HEK293 (cell line): Measurements from ENCODE around the gene MLIP.

Experiments used
- CTCF ChIA-PET: fragments of 350-600 bp; formaldehyde crosslinking; extraction: SDS; loops from one replicate; lab custom pipeline; 2021; ENCODE audit warnings: antibody characterized with exemption; lab: Yijun Ruan, JAX
- POLR2A ChIA-PET: fragments of 300-600 bp; formaldehyde crosslinking; extraction: SDS; loops from one replicate; lab custom pipeline; 2020; ENCODE audit warnings: antibody characterized with exemption, inconsistent platforms; lab: Yijun Ruan, JAX
- H3K27ac ChIP-seq: fragments of 200-500 bp; sonication (Bioruptor generic); 2 replicates; pipeline ENCODE4 v1.5.1; 2014; ENCODE audit warnings: low read depth, low read length, control low read depth, inconsistent platforms; ENCODE audit errors: extremely low read depth
- H3K36me3 ChIP-seq, 2 experiments: fragments of 200-500 bp in 1 of 2; sonication (Bioruptor generic) in 1 of 2; 1 replicate in 1 of 2; 2 replicates in 1 of 2; pipeline ENCODE4 v1.5.1; 2014 to 2017; ENCODE audit warnings: inconsistent platforms in 2 of 2, low read length in 2 of 2; ENCODE audit not compliant: control insufficient read depth in 2 of 2, insufficient read depth in 1 of 2
- H3K4me1 ChIP-seq: fragments of 200-500 bp; sonication (Bioruptor generic); 2 replicates; pipeline ENCODE4 v1.5.1; 2014; ENCODE audit warnings: mild to moderate bottlenecking, low read length, inconsistent platforms; ENCODE audit not compliant: control insufficient read depth, insufficient read depth
- H3K4me3 ChIP-seq: 2 replicates; pipeline ENCODE4 v1.5.1; 2011; ENCODE audit warnings: low read depth, mild to moderate bottlenecking, control low read depth, low read length, moderate library complexity
- H3K9me3 ChIP-seq: fragments of 200-500 bp; sonication (Bioruptor generic); 2 replicates; pipeline ENCODE4 v1.5.1; 2014; ENCODE audit warnings: low read depth, low read length, inconsistent platforms; ENCODE audit not compliant: control insufficient read depth, insufficient read depth
- HOXD13 ChIP-seq: sonication (generic); formaldehyde crosslinking; IDR thresholded peaks from 2 replicates; pipeline ENCODE4 v1.8.0; 2022; ENCODE audit warnings: missing genetic modification reagents, borderline replicate concordance
- IKZF3 ChIP-seq: fragments of 450-650 bp; IDR thresholded peaks from 2 replicates; pipeline ENCODE4 v1.5.0; 2018; ENCODE audit warnings: missing biosample characterization, mild to moderate bottlenecking, missing genetic modification characterization, moderate library complexity
- MEIS1 ChIP-seq: sonication (generic); formaldehyde crosslinking; IDR thresholded peaks from 2 replicates; pipeline ENCODE4 v1.8.1; 2022; ENCODE audit warnings: missing genetic modification reagents, mild to moderate bottlenecking, borderline replicate concordance
- SP2 ChIP-seq: fragments of 450-650 bp; formaldehyde crosslinking; IDR thresholded peaks from 2 replicates; pipeline ENCODE4 v1.5.1; 2016; ENCODE audit warnings: missing biosample characterization, missing genetic modification characterization
- ZNF2 ChIP-seq: fragments of 450-650 bp; formaldehyde crosslinking; IDR thresholded peaks from 2 replicates; pipeline ENCODE4 v1.5.1; 2016; ENCODE audit warnings: missing biosample characterization, missing genetic modification characterization
- ZNF24 ChIP-seq: fragments of 450-650 bp; formaldehyde crosslinking; IDR thresholded peaks from 2 replicates; pipeline ENCODE4 v1.5.1; 2016; ENCODE audit warnings: missing biosample characterization, missing genetic modification characterization
- ZNF280C ChIP-seq: fragments of 450-650 bp; formaldehyde crosslinking; IDR thresholded peaks from 2 replicates; pipeline ENCODE4 v1.5.1; 2016; ENCODE audit warnings: missing biosample characterization, missing genetic modification characterization
- ZNF280D ChIP-seq: fragments of 450-650 bp; formaldehyde crosslinking; IDR thresholded peaks from 2 replicates; pipeline ENCODE4 v1.5.1; 2016; ENCODE audit warnings: missing biosample characterization, missing genetic modification characterization
- ZNF423 ChIP-seq: fragments of 450-650 bp; formaldehyde crosslinking; IDR thresholded peaks from 2 replicates; pipeline ENCODE4 v1.5.1; 2016; ENCODE audit warnings: missing biosample characterization, missing genetic modification characterization
- ZNF513 ChIP-seq: fragments of 450-650 bp; IDR thresholded peaks from 2 replicates; pipeline ENCODE4 v1.5.1; 2018; ENCODE audit warnings: missing biosample characterization, missing genetic modification characterization
- ZNF529 ChIP-seq: fragments of 450-650 bp; formaldehyde crosslinking; IDR thresholded peaks from 2 replicates; pipeline ENCODE4 v1.5.1; 2017; ENCODE audit warnings: missing genetic modification characterization, missing biosample characterization; ENCODE audit not compliant: insufficient replicate concordance
- ZNF549 ChIP-seq: fragments of 450-650 bp; IDR thresholded peaks from 2 replicates; pipeline ENCODE4 v1.5.1; 2018; ENCODE audit warnings: missing biosample characterization, missing genetic modification characterization, mild to moderate bottlenecking, inconsistent platforms, moderate library complexity
- ZNF558 ChIP-seq: fragments of 450-650 bp; formaldehyde crosslinking; IDR thresholded peaks from 2 replicates; pipeline ENCODE4 v1.5.1; 2016; ENCODE audit warnings: missing biosample characterization, missing genetic modification characterization
- ZNF560 ChIP-seq: fragments of 450-650 bp; formaldehyde crosslinking; IDR thresholded peaks from 2 replicates; pipeline ENCODE4 v1.5.1; 2017; ENCODE audit warnings: missing biosample characterization, missing genetic modification characterization, borderline replicate concordance
- ZNF596 ChIP-seq: fragments of 450-650 bp; IDR thresholded peaks from 2 replicates; pipeline ENCODE4 v1.5.0; 2018; ENCODE audit warnings: missing biosample characterization, mild to moderate bottlenecking, missing genetic modification characterization, moderate library complexity
- ZNF624 ChIP-seq: fragments of 450-650 bp; formaldehyde crosslinking; IDR thresholded peaks from 2 replicates; pipeline ENCODE4 v1.5.1; 2017; ENCODE audit warnings: missing biosample characterization, missing genetic modification characterization
- ZNF629 ChIP-seq: fragments of 450-650 bp; formaldehyde crosslinking; IDR thresholded peaks from 2 replicates; pipeline ENCODE4 v1.5.1; 2017; ENCODE audit warnings: missing biosample characterization, missing genetic modification characterization
- ZNF654 ChIP-seq: fragments of 450-650 bp; formaldehyde crosslinking; IDR thresholded peaks from 2 replicates; pipeline ENCODE4 v1.5.1; 2016; ENCODE audit warnings: low read depth, missing biosample characterization, missing genetic modification characterization
- ZNF664 ChIP-seq: fragments of 450-650 bp; formaldehyde crosslinking; IDR thresholded peaks from 2 replicates; pipeline ENCODE4 v1.5.1; 2016; ENCODE audit warnings: missing biosample characterization, missing genetic modification characterization
- ZNF692 ChIP-seq: fragments of 450-650 bp; formaldehyde crosslinking; IDR thresholded peaks from 2 replicates; pipeline ENCODE4 v1.5.1; 2016; ENCODE audit warnings: missing biosample characterization, missing genetic modification characterization

MLIP gene

GRCh38 chr6:54294965-54295532 lies 183.8 kb downstream of the MLIP start:
- POLR2A ChIA-PET, result no interaction called here
- H3K36me3 ChIP-seq, result no peaks in the 10 kb centered on the region
- H3K4me3 ChIP-seq, result no peak overlapping the region
- no peak overlapping the region for H3K27ac ChIP-seq
- CTCF ChIA-PET, result interaction anchor here (0.7 kb wide), 1 partner anchor 207 kb away, joined by 3 read pairs; no protein-coding TSS in a partner anchor
- H3K4me1 ChIP-seq, result no peaks in the 10 kb centered on the region
- TF ChIP-seq ZNF654 (tag by site-specific recombination) (no peak), ZNF513 (no peak), ZNF529 (tag by site-specific recombination) (no peak), IKZF3 (tag by site-specific recombination) (no peak), ZNF629 (tag by site-specific recombination) (no peak), ZNF558 (tag by site-specific recombination) (no peak), SP2 (tag by site-specific recombination) (no peak)
- H3K9me3 ChIP-seq, result no peaks in the 10 kb centered on the region

- H3K9me3 ChIP-seq, result no peaks in the 10 kb centered on the region
- TF ChIP-seq ZNF2 (tag by site-specific recombination) (no peak), ZNF549 (tag by site-specific recombination) (no peak), ZNF692 (tag by site-specific recombination) (no peak), ZNF423 (tag by site-specific recombination) (no peak), HOXD13 (CRISPR knock-in tag) (no peak), ZNF24 (no peak), ZNF596 (tag by site-specific recombination) (no peak), ZNF664 (tag by site-specific recombination) (no peak)
- TF ChIP-seq, all 188 proteins: peak for 0
- POLR2A ChIA-PET, result no interaction called here
- H3K27ac ChIP-seq, result no peak overlapping the region
- CTCF ChIA-PET, result interaction anchor here (0.6 to 0.8 kb wide), 2 partner anchors 13 to 693 kb away, joined by 3 to 4 read pairs; no protein-coding TSS in a partner anchor
- no peaks in the 10 kb centered on the region for H3K36me3 ChIP-seq
- H3K4me1 ChIP-seq, result no peaks in the 10 kb centered on the region
- no peak overlapping the region for H3K4me3 ChIP-seq
These were observed 188.5 kb downstream of the MLIP start for GRCh38 chr6:54299542-54300269.

GRCh38 chr6:54301770-54302169 lies 190.5 kb downstream of the MLIP start:
- no peaks in the 10 kb centered on the region for H3K9me3 ChIP-seq
- ChIA-PET POLR2A (no interaction called here), CTCF (interaction anchor here (0.5 to 0.9 kb wide), 4 partner anchors 9 to 382 kb away, joined by 3 to 6 read pairs (median 3); no protein-coding TSS in a partner anchor)
- H3K4me3 ChIP-seq, result no peak overlapping the region
- no peak overlapping the region for H3K27ac ChIP-seq
- no peaks in the 10 kb centered on the region for H3K36me3 ChIP-seq
- no peaks in the 10 kb centered on the region for H3K4me1 ChIP-seq
- TF ChIP-seq ZNF560 (tag by site-specific recombination) (no peak), ZNF513 (no peak), ZNF280D (tag by site-specific recombination) (no peak), ZNF280C (tag by site-specific recombination) (no peak), ZNF624 (tag by site-specific recombination) (no peak), MEIS1 (no peak)
